ENCODE results near the gene LTBP1. TPM values are rescaled to one million over a fixed set of nuclear protein-coding genes. Genes with fewer than 3 reads are reported as not detected.
"Not testable (repeated sequence)": the region's sequence is repeated elsewhere in the genome, so short reads cannot be mapped to it uniquely, and the experiment has no call there.

LTBP1 gene
- total RNA-seq, 1 donor from 2014 or later: 43.9 TPM

GRCh38 chr2:32977228-32977758, 30.5 kb downstream of the LTBP1 start:
- DNase-seq (ENCODE audit: low read depth): no peak
- TF ChIP-seq CTCF (conservative IDR thresholded peaks at IDR 0.05; ENCODE audit: low read depth, low read length): no peak
- no peak overlapping the region for H3K4me3 ChIP-seq (ENCODE audit: low read depth, low read length)

- TF ChIP-seq CTCF (conservative IDR thresholded peaks at IDR 0.05; ENCODE audit: low read depth, low read length): no peak
- no peak overlapping the region for H3K4me3 ChIP-seq (ENCODE audit: low read depth, low read length)
- DNase-seq (ENCODE audit: low read depth): no peak
These were observed 34.9 kb downstream of the LTBP1 start for GRCh38 chr2:32981612-32982011.

GRCh38 chr2:32983193-32983924, 36.6 kb downstream of the LTBP1 start:
- H3K4me3 ChIP-seq (ENCODE audit: low read depth, low read length); DNase-seq (ENCODE audit: low read depth): not testable (repeated sequence)

GRCh38 chr2:32986480-32986879, 39.7 kb downstream of the LTBP1 start:
- TF ChIP-seq CTCF (conservative IDR thresholded peaks at IDR 0.05; ENCODE audit: low read depth, low read length): no peak
- no peak for DNase-seq (ENCODE audit: low read depth)
- no peak overlapping the region for H3K4me3 ChIP-seq (ENCODE audit: low read depth, low read length)

- no peak for TF ChIP-seq CTCF (conservative IDR thresholded peaks at IDR 0.05; ENCODE audit: low read depth, low read length)
- H3K4me3 ChIP-seq (ENCODE audit: low read depth, low read length): no peak overlapping the region
- no peak for DNase-seq (ENCODE audit: low read depth)
These were observed 41.8 kb downstream of the LTBP1 start for GRCh38 chr2:32988525-32988924.

- no peak for TF ChIP-seq CTCF (conservative IDR thresholded peaks at IDR 0.05; ENCODE audit: low read depth, low read length)
- no peak for DNase-seq (ENCODE audit: low read depth)
- no peak overlapping the region for H3K4me3 ChIP-seq (ENCODE audit: low read depth, low read length)
These were observed 43.8 kb downstream of the LTBP1 start for GRCh38 chr2:32990556-32990955.

- DNase-seq (ENCODE audit: low read depth): no peak
- no peak for TF ChIP-seq CTCF (conservative IDR thresholded peaks at IDR 0.05; ENCODE audit: low read depth, low read length)
- no peak overlapping the region for H3K4me3 ChIP-seq (ENCODE audit: low read depth, low read length)
These were observed 44.5 kb downstream of the LTBP1 start for GRCh38 chr2:32991091-32991845.
